HG02943 (cell line): ENCODE data around the gene NPY4R.
"Not testable (repeated sequence)": the region's sequence is repeated elsewhere in the genome, so short reads cannot be mapped to it uniquely, and the experiment has no call there.

Source experiments
- ATAC-seq: cut with Tn5 transposase; IDR thresholded peaks from one replicate; pipeline ENCODE4 v1.9.1; 2021; ENCODE audit warnings: mild to moderate bottlenecking, low read depth, moderate library complexity; ENCODE audit not compliant: unreplicated experiment

NPY4R gene

DNA sequence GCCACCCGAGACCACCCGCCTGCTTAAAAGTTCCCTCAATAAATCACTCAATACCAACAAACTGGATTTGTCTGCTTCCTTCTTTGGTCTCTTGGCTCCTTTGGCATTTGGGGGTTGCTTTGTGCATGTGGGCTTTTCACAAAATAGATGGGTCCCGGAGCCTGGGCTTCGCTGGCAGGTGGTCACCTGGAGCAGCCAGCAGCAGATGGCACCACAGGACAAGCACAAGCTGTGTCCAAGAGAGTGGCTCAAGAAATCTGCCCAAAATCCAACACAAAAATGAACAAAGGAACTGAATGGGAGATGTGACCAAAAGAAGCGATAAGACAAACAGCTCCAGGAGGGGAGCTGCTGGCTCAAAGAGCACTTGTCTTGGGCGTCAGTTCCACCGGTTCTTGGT lies 6.2 kb downstream of the NPY4R start:
- ATAC-seq: not testable (repeated sequence)

DNA sequence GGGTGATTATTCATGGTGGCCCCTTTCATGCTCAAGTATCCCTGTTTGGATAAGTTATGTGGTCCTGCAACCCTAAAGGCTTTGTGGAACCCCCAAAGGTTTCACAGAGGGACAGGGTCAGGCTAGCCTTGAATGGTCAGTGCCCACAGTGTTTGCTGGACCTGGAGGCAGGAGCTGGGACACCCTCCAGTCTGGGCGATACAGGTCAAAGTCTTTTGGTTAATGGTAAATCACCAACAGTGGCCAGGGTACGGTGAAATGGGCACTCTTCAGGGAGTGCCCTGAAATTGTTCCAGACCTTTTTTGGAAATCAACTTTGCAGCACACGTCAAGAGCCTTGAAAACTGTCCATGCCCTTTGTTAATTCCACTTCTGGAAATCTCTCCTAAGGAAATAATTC lies 8.7 kb downstream of the NPY4R start:
- not testable (repeated sequence) for ATAC-seq

DNA sequence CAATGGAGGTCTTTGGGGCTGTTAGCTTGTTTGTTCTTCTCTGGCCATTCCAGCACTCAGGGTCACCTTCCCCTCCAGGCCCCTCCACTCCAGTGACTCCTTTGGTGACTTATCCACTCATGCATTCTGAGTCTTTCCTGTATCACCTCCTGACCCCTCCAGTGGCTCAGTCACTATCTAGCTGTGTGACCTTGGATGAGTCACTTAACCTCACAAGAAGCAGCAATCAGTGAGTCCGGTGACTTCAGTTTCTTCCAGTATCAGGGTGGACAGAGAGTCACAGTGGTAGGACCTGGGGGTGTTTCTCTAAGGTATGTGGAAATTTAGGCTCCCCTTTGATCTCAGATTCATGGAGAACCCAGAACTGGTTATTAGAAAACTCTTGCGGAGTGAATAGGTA lies 9.8 kb downstream of the NPY4R start:
- ATAC-seq: not testable (repeated sequence)

- ATAC-seq: not testable (repeated sequence)
Measured at GRCh38 chr10:46451365-46451764, 14.4 kb downstream of the NPY4R start.

DNA sequence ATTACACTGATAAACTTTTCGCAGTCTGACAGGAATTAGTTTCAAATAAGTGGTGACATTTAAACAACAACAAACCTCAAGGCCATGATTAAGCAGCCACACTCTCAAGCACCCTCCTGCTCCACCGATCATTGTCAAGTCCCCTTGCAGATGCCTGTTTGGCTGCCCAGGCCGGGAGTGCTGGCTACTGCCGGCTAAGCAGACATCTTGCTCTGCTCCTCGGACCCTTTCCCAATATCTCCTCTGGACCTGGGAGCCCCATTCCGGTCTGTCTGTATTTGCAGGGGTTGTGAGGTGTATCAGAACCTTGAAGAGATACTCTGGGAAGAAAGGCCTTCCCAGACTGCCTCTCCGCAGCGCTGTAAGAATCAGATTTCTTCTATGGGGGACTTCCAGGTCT lies 14.9 kb downstream of the NPY4R start:
- ATAC-seq: not testable (repeated sequence)

DNA sequence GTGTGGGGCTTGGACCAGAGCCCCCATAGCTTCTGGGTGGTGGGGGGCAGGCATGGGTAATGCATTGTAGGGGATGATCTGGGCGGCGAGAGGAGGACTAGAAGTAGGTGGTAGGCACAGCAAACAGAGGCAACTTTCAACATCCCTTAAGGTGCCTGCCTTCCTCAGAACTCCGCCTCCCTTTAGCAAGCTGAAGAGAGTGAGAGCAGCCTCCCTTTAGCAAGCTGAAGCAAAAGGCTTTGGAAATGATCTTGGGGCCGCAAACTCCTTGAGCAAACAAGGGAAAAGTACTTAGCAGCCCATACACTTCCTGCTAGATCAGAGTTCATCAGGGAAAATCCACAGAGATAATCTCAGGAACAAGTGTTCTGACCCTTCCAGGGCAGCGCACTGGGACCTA lies 18.3 kb downstream of the NPY4R start:
- ATAC-seq: not testable (repeated sequence)

DNA sequence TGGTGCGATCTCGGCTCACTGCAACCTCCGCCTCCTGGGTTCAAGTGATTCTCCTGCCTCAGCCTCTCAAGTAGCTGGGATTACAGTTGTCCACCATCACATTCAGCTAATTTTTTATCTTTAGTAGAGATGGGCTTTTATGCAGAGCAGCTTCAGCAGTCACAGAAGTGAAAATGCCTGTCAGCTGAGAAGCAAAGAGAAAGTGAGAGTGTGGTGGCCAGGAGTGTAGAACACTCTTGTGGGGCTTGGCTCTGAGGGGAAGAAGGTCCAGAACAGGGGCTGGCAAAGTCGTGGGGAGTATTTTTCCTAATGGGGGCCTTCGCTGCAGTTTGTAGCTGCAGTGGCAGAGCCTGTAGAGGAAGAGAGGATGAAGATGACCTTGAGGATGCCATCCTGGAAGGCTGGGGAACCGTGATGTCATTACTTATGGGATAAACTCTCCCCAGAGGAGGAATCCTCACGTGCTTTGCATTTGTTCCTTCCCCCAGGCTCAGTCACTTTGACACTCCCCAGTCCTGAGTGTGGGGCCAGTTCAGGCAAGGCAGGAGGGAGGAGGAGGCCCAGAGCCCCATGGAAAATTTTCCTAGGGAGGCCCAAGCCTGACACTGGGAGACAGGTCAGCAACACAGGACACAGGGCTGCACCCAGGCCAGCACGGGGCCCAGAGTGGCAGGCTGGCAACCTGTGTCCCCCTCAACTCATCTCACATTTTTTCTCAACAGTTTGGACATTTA lies 20.2 kb downstream of the NPY4R start:
- ATAC-seq: not testable (repeated sequence)

- not testable (repeated sequence) for ATAC-seq
Measured at GRCh38 chr10:46443422-46443821, 22.3 kb downstream of the NPY4R start.

GRCh38 chr10:46442706-46443275 lies 23.0 kb downstream of the NPY4R start:
- not testable (repeated sequence) for ATAC-seq

GRCh38 chr10:46441837-46442278 lies 23.9 kb downstream of the NPY4R start:
- not testable (repeated sequence) for ATAC-seq

DNA sequence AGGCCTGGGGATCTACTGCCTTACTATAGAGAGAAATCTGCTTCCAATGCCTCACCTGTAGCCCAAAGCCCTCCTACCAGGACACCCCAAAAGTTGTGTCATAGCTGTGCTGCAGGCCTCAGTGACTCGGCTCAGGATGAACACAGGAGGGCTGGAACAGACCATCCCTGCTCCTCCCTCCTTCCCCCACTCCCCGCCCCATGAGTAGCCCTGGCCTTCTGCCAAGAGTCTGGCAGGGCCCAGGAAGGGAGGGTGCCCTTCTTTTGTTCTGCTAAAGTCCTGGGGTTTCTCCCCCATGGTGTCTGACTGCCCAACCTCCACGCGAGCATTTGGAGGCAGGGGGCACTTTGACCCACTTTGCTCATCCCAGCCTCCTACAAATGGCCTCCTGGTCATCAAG lies 24.8 kb downstream of the NPY4R start:
- ATAC-seq: not testable (repeated sequence)

DNA sequence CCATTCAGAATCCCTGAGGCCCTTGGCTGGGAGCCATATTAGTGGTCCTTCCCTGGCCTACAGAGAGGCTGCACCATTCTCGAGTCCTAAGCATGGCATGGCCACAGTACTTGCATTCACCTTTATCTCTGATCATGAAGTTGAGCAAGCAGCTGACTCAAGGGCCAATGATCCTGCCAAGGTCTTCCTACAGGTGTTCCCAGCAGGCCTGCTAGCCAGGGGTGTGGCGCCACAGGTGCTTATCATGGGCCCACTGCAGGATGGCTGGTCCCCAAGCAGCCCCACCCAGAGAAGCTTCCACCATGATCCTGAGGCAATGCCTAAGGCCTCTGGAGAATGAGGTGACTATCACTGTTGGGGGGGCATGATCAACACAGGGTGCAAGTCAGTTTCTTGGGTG lies 42.2 kb downstream of the NPY4R start:
- not testable (repeated sequence) for ATAC-seq

DNA sequence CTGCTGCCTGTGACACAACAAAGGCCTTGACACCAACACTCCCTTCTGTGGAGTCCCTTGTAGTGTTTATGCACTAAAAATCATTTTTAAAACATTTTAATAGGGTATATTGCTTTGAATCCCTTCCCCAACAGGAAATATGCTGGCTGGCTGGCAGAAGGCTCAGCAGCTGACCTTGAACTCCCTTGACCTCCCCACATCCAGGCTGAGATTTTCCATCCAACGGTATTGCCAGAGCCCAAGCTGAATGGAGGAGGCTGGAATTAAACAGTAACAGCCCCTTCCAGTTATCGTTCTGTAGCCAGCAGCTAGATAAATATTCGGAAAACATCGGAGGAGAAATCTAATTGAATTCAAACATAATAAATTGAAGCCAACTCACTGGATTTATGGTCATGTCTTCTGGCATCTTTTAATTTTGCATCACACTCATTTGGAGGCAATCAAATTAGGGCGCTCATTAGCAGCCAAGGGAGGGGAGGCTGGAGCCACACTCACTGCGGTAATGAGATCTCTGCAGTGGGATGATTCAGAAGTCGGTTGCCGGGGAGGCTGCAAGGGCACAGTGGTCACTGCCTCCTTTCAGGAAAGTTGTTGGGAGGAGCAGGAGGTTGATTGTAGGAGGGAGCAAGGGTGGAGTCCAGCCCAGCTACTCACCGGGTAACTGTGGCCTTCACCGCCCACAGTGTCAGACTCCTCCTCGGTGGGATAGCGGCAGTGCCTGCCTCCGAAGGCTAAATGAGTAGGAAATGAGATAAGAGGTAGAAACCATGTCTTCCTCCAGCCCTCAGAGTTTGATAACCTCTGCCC lies 46.0 kb downstream of the NPY4R start:
- not testable (repeated sequence) for ATAC-seq

DNA sequence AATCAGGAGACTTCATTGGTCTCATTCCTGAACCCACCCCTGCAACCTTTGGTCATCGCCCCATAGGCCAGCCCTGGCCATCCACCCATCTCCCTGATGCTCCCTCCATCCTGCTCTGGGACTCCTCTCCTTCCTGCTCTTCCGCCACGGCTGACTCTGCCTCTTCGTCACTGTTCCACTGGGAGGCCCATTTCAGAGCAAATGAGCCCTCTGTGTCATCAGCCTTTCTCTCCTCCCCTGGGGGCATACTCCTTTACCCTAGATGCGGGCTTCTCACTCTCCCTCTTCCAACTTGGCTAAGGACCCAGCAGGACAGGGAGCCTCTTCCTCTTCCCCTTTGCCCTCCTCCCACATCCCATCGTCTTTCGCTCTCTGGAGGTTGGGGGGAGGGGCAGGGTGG lies 47.5 kb downstream of the NPY4R start:
- not testable (repeated sequence) for ATAC-seq

DNA sequence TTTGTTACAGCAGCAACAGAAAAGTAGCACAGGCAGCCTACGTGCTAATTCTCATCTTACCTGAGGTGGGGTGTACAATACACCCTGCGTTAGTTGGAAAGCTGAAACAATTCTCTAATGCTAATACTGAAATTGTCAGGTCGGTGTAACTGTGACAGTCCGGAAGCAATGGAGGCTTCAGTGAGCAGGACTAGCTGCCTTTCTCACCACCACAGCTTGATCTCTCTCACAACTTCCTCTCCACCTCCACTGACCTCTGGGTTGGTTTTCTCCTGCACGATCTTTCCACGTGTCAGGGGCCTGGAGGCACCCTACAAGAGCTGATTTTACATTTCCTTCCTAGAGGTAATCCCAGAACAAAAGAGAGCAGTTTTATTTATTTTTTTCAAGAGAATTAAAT lies 50.5 kb downstream of the NPY4R start:
- not testable (repeated sequence) for ATAC-seq

DNA sequence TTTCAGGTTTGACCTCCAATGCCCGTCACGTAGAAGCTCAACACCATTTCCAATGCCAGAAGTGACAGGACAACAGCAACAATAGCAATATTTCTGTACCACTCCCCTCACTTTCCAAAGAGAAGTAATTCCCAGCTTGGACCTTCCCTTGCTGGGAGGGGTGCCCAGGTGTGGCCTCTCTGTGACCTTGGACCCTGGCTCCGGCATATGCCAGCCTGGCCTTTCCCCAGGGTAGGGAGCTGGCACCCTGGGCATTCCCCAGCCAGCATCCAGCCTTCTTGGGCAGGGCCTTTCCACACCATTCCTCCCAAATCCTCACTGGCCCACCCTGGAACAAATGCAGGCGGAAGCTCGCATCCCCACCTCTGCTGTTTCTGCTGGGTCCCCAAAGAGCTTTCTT lies 53.1 kb downstream of the NPY4R start:
- not testable (repeated sequence) for ATAC-seq

GRCh38 chr10:46411123-46411522 lies 54.6 kb downstream of the NPY4R start:
- not testable (repeated sequence) for ATAC-seq
